ENCODE data around the gene CERS2. TPM values are rescaled to one million over a fixed set of nuclear protein-coding genes. Genes with fewer than 3 reads are reported as not detected.

The CERS2 gene
- total and polyA plus RNA-seq, 10 of the 15 experiments (the other 5 are each of a cell fraction or from before 2014, with no cell fraction given) = 9.2 to 87.9 (median 50.8) TPM

DNA sequence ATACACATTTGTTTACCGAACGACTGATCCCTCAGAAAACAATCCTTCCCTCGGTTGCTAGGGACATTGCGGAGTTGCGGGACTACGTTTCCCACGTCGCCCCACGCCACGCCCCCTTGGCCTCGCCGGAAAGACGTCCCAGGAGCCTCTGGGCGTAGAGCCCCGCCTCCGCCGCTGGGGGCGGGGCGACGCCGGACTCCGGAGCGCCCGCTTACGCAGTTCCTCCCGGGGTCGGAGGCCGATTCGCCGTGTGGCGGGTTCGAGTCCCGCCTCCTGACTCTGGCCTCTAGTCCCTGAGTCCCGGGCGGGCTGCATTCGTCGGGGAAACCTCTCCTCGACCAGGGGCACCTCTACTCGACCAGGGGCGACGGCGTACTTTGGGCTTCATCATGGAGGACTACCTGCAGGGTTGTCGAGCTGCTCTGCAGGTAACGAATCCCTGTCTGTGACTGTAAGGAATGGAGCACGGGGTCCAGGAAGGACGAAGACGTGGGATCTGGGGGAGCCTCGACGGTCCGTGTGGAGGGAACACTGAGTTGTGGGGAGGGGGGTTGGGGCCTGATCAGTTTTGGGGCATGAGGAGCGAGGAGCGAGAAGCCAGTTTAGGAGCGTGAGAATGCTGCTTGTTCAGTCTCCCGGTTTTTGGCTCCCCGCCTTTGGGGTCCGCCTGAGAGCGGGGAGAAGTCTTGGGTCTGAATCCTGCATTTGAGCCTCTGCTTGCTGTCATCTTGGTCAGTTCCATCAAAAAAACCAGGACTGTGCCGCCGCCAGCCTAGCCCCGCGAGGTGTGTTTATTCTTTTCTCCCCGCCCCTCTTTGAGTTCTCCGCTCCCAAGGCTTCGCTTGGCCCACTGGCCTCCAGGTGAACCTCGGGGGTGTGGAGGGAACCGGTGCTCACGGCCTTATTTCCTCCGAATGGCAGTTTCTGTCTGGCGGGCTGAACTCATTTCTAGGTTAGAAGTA, 33.9 kb upstream of the CERS2 start, which contains the start of gene PRUNE1:
PRUNE1 (plus strand) TSS at position 206 of the 962 bp plus-strand sequence; CDS start at position 390, 184 bp downstream.
- under 1% methylated on average over 69 of the region's 69 CpGs for WGBS (ENCODE audit: insufficient coverage, insufficient replicate concordance, low lambda C conversion rate, missing lambda C conversion rate)
- peak within 1 kb of the TSS; percentile 99 for H3K4me2 ChIP-seq (ENCODE audit: control insufficient read depth, insufficient read depth)
- ATAC-seq (peak; percentile 91), DNase-seq (ENCODE audit: low read depth, low spot score) (peak; percentile 74), FAIRE-seq (no peak)
- peak within 1 kb of the TSS; percentile 90 for H3K4me3 ChIP-seq
- H3K27ac ChIP-seq (ENCODE audit: control insufficient read depth, insufficient read depth) = peak within 1 kb of the TSS; percentile 90
- H4K20me1 ChIP-seq (ENCODE audit: control insufficient read depth, insufficient read depth) = no peaks in the 10 kb centered on the region
- ChIA-PET POLR2A (interaction anchor here (1.7 kb wide), 1 partner anchor 49 kb away, joined by 3 read pairs; no protein-coding TSS in a partner anchor), RAD21 (ENCODE audit: unreplicated experiment) (interaction anchor here (0.9 kb wide), 1 partner anchor 91 kb away, joined by 3 read pairs; no protein-coding TSS in a partner anchor), SMC1A (ENCODE audit: uncharacterized antibody, unreplicated experiment) (no interaction called here), CTCF (interaction anchor here (1.0 to 1.9 kb wide), 3 partner anchors 12 to 148 kb away, joined by 3 to 4 read pairs (median 4); partner anchors contain the start of gene TNFAIP8L2)
- H2AFZ ChIP-seq (ENCODE audit: control insufficient read depth, low read depth, low read length) = peak within 1 kb of the TSS; percentile 98
- TSS peak; percentile 70 for BruUV-seq (replicated peaks)
- in situ Hi-C loops (cut with MboI) (no loop called here), intact Hi-C loops (cut with micrococcal nuclease; ENCODE audit: unreplicated experiment) (no loop called here)
- peaks cover 16% of the 10 kb centered on the region for H3K79me2 ChIP-seq (ENCODE audit: control insufficient read depth, insufficient read depth, low read length)
- peaks cover 7% of the 10 kb centered on the region for H3K4me1 ChIP-seq (ENCODE audit: control insufficient read depth, insufficient read depth, low read length)
- peak within 1 kb of the TSS; percentile 89 for H3K9ac ChIP-seq (ENCODE audit: control insufficient read depth, insufficient read depth, low read length)
- no peaks in the 10 kb centered on the region for H3K9me3 ChIP-seq (replicated peaks; ENCODE audit: control insufficient read depth, insufficient read depth, low read length)
- H3K36me3 ChIP-seq (ENCODE audit: control insufficient read depth in 2 of 2, insufficient read depth in 2 of 2, low read length in 1 of 2) = no peaks in the 10 kb centered on the region
- H3K27me3 ChIP-seq (replicated peaks in 1 of 2; ENCODE audit: control insufficient read depth in 2 of 2, insufficient read depth in 2 of 2, low read length in 1 of 2) = no peaks in the 10 kb centered on the region
- TF ChIP-seq FOS (IDR thresholded peaks at IDR 0.05; ENCODE audit: borderline replicate concordance, extremely low read depth, insufficient read length) (no peak), NBN (IDR thresholded peaks at IDR 0.05) (peak; percentile 89), POU2F2 (IDR thresholded peaks at IDR 0.05; ENCODE audit: borderline replicate concordance, low read depth, low read length) (no peak), NR2F1 (conservative IDR thresholded peaks at IDR 0.05) (peak; percentile 94), MTA2 (IDR thresholded peaks at IDR 0.05; ENCODE audit: low read depth) (0 out of 2 replicates have a peak, but pooled peaks have one; percentile 9), ZNF207 (IDR thresholded peaks at IDR 0.05; ENCODE audit: borderline replicate concordance) (0 out of 2 replicates have a peak, but pooled peaks have one; percentile 67), STAT1 (conservative IDR thresholded peaks at IDR 0.05) (0 out of 2 replicates have a peak, but pooled peaks have one; percentile 18), ZNF687 (IDR thresholded peaks at IDR 0.05) (0 out of 2 replicates have a peak, but pooled peaks have one; percentile 8), IKZF2 (IDR thresholded peaks at IDR 0.05) (peak; percentile 11 to 68; a peak in 1 of 4 replicates), BMI1 (IDR thresholded peaks at IDR 0.05; ENCODE audit: borderline replicate concordance) (no peak), LARP7 (IDR thresholded peaks at IDR 0.05) (peak; percentile 52; the same call in 1 of the 2 replicates), TBL1XR1 (IDR thresholded peaks at IDR 0.05; ENCODE audit: low read depth, low read length) (no peak), PML (IDR thresholded peaks at IDR 0.05; ENCODE audit: low read length) (no peak), RAD51 (IDR thresholded peaks at IDR 0.05) (no peak), POLR2AphosphoS5 (IDR thresholded peaks at IDR 0.05; ENCODE audit: low read length) (peak; percentile 40; the same call in 1 of the 2 replicates), KDM1A (IDR thresholded peaks at IDR 0.05; ENCODE audit: borderline replicate concordance) (no peak), ZNF217 (IDR thresholded peaks at IDR 0.05) (peak; percentile 83), NFYA (IDR thresholded peaks at IDR 0.05; ENCODE audit: borderline replicate concordance, low read depth, low read length) (no peak), NR2C1 (IDR thresholded peaks at IDR 0.05) (peak; percentile 85)
- TF ChIP-seq, protein P1, sequence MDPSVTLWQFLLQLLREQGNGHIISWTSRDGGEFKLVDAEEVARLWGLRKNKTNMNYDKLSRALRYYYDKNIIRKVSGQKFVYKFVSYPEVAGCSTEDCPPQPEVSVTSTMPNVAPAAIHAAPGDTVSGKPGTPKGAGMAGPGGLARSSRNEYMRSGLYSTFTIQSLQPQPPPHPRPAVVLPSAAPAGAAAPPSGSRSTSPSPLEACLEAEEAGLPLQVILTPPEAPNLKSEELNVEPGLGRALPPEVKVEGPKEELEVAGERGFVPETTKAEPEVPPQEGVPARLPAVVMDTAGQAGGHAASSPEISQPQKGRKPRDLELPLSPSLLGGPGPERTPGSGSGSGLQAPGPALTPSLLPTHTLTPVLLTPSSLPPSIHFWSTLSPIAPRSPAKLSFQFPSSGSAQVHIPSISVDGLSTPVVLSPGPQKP (IDR thresholded peaks at IDR 0.05; ENCODE audit: low read depth, low read length) = no peak

All from GM12878 (cell line).